HepG2 (cell line): ENCODE data around the gene CKLF. TPM values are rescaled to one million over a fixed set of nuclear protein-coding genes. Genes with fewer than 3 reads are reported as not detected.
A peak's percentile ranks its signal among the peaks of the same experiment; 100 is the strongest.

ENCODE experiments used
- ATF2 ChIP-seq: sonication (generic); formaldehyde crosslinking; IDR thresholded peaks from 2 replicates; pipeline ENCODE4 v1.4.0; 2020; ENCODE audit warnings: missing genetic modification reagents
- IRX3 ChIP-seq: sonication (generic); formaldehyde crosslinking; IDR thresholded peaks from 2 replicates; pipeline ENCODE4 v1.8.1; 2023; ENCODE audit warnings: mild to moderate bottlenecking, low read depth, missing genetic modification reagents, borderline replicate concordance
- NRL ChIP-seq: sonication (generic); formaldehyde crosslinking; IDR thresholded peaks from 2 replicates; pipeline ENCODE4 v1.5.0; 2020; ENCODE audit warnings: missing genetic modification reagents, mild to moderate bottlenecking, moderate library complexity, borderline replicate concordance
- PHF5A ChIP-seq: IDR thresholded peaks from one replicate; pipeline ENCODE4 v1.6.1; 2018; ENCODE audit warnings: low read depth, missing genetic modification reagents; ENCODE audit not compliant: unreplicated experiment
- SIN3B ChIP-seq: fragments of 150-350 bp; IDR thresholded peaks from 2 replicates; pipeline ENCODE4 v1.6.1; 2014; ENCODE audit warnings: low read length
- SSRP1 ChIP-seq: IDR thresholded peaks from 2 replicates; pipeline ENCODE4 v1.6.1; 2016; ENCODE audit warnings: control low read depth
- SUZ12 ChIP-seq: fragments of 150-350 bp; IDR thresholded peaks from 2 replicates; pipeline ENCODE4 v1.6.1; 2014; ENCODE audit warnings: low read depth, low read length
- ZMYM4 ChIP-seq: sonication (generic); formaldehyde crosslinking; IDR thresholded peaks from 2 replicates; pipeline ENCODE4 v1.8.1; 2023; ENCODE audit warnings: mild to moderate bottlenecking, missing genetic modification reagents
- ZNF276 ChIP-seq: sonication (generic); formaldehyde crosslinking; IDR thresholded peaks from 2 replicates; pipeline ENCODE4 v1.4.0; 2020; ENCODE audit warnings: mild to moderate bottlenecking, low read depth, missing genetic modification reagents
- ZNF318 ChIP-seq: sonication (generic); formaldehyde crosslinking; IDR thresholded peaks from 2 replicates; pipeline ENCODE4 v1.4.0; 2020; ENCODE audit warnings: mild to moderate bottlenecking, missing genetic modification reagents
- ZNF343 ChIP-seq: sonication (generic); formaldehyde crosslinking; IDR thresholded peaks from 2 replicates; pipeline ENCODE4 v1.4.0; 2020; ENCODE audit warnings: mild to moderate bottlenecking, missing genetic modification reagents
- ZNF660 ChIP-seq: sonication (generic); formaldehyde crosslinking; IDR thresholded peaks from 2 replicates; pipeline ENCODE4 v1.5.1; 2020; ENCODE audit warnings: mild to moderate bottlenecking, low read depth, missing genetic modification reagents, borderline replicate concordance
- polyA plus RNA-seq, 8 experiments: library from polyadenylated mRNA; depleted of rRNA in 3 of 8; stranded (reverse) in 7 of 8; unstranded in 1 of 8; fragments of >200 nt; fragmentation: Illumina TruSeq in 4 of 8; extraction: Trizol in 4 of 8; gene quantifications; 2 replicates each; pipeline versions ENCODE4 v1.2.1 to v1.2.3, GENCODE V29; 2011 to 2016; ENCODE audit warnings: low read depth in 4 of 8, missing spikeins in 1 of 8, mixed read lengths in 1 of 8; ENCODE audit not compliant: insufficient read depth in 1 of 8
- total RNA-seq, 5 experiments: library from RNA; depleted of rRNA; stranded (reverse); fragments of >200 nt; fragmentation: Illumina TruSeq; extraction: Trizol; gene quantifications; 2 replicates each; pipeline ENCODE4 v1.2.3, GENCODE V29; 2016; ENCODE audit warnings: low read depth in 1 of 5

CKLF gene
- total and polyA plus RNA-seq, 2 of the 13 experiments (the other 11 are each of a cell fraction or from before 2014, with no cell fraction given), result 120 to 167 TPM

- TF ChIP-seq ZNF318 (CRISPR knock-in tag), result 0 out of 2 replicates have a peak, but pooled peaks have one; percentile 55
- no peak for TF ChIP-seq SUZ12
- peak; percentile 94 for TF ChIP-seq NRL (CRISPR knock-in tag)
- TF ChIP-seq SIN3B, result no peak
- no peak for TF ChIP-seq ZNF660 (CRISPR knock-in tag)
- TF ChIP-seq ZNF343, result no peak
- peak; percentile 12; the same call in 1 of the 2 replicates for TF ChIP-seq ZMYM4 (CRISPR knock-in tag)
- TF ChIP-seq IRX3 (CRISPR knock-in tag), result no peak
- TF ChIP-seq SSRP1 (CRISPR knock-in tag), result no peak; the same call in 1 of the 2 replicates
- TF ChIP-seq ZNF276 (CRISPR knock-in tag), result no peak
- 0 out of 2 replicates have a peak, but pooled peaks have one; percentile 27 for TF ChIP-seq ATF2 (CRISPR knock-in tag)
- no peak for TF ChIP-seq PHF5A (CRISPR knock-in tag)
Measured at GRCh38 chr16:66603537-66604375, 51.4 kb downstream of the CKLF start (continued).
